SU-DHL-6 (cell line): ENCODE results near the gene HAGH.

Experiments
- H2AFZ ChIP-seq: fragments of 200-600 bp; sonication (generic); 2 replicates; pipeline ENCODE4 v1.6.1; 2014; ENCODE audit warnings: low read depth, mild to moderate bottlenecking, moderate library complexity, mixed read lengths, antibody characterized with exemption, low read length; ENCODE audit not compliant: severe bottlenecking
- H3F3A ChIP-seq: fragments of 200-600 bp; shearing (Covaris generic); 2 replicates; pipeline ENCODE4 v1.6.0; 2016; ENCODE audit warnings: antibody characterized with exemption, mild to moderate bottlenecking; ENCODE audit not compliant: insufficient read depth
- H3K27ac ChIP-seq: fragments of 200-600 bp; sonication (generic); 2 replicates; pipeline ENCODE4 v1.5.1; 2016; ENCODE audit warnings: low read depth, mild to moderate bottlenecking, low read length, moderate library complexity, mixed read lengths
- H3K27me3 ChIP-seq: fragments of 200-600 bp; sonication (generic), shearing (Covaris generic); 2 replicates; pipeline ENCODE4 v1.6.0; 2014; ENCODE audit warnings: mild to moderate bottlenecking, low read length
- H3K36me3 ChIP-seq: fragments of 200-600 bp; sonication (generic); 2 replicates; pipeline ENCODE4 v1.6.1; 2014; ENCODE audit warnings: mild to moderate bottlenecking, low read length, mixed read lengths
- H3K4me2 ChIP-seq: fragments of 300-600, 200-600 bp; shearing (Covaris generic), sonication (generic); 2 replicates; pipeline ENCODE4 v1.6.0; 2014; ENCODE audit warnings: low read length, low read depth, mild to moderate bottlenecking; ENCODE audit not compliant: poor library complexity, severe bottlenecking
- H3K4me3 ChIP-seq: fragments of 200-600 bp; sonication (generic); 2 replicates; pipeline ENCODE4 v1.5.1; 2014; ENCODE audit warnings: antibody characterized with exemption, low read length, mild to moderate bottlenecking, mixed read lengths; ENCODE audit not compliant: insufficient read depth, poor library complexity, severe bottlenecking
- H3K79me2 ChIP-seq: fragments of 200-600 bp; sonication (generic); 2 replicates; pipeline ENCODE4 v1.6.1; 2014; ENCODE audit warnings: mild to moderate bottlenecking, low read length, moderate library complexity; ENCODE audit not compliant: insufficient read depth
- H3K9ac ChIP-seq: fragments of 200-600 bp; sonication (generic); 2 replicates; pipeline ENCODE4 v1.7.0; 2014; ENCODE audit warnings: mild to moderate bottlenecking, low read length
- H3K9me2 ChIP-seq: fragments of 200-600 bp; sonication (generic); replicated peaks from 2 replicates; pipeline ENCODE4 v1.6.1; 2014; ENCODE audit warnings: low read length; ENCODE audit not compliant: insufficient read depth
- H3K9me3 ChIP-seq: fragments of 200-600 bp; sonication (generic); 2 replicates; pipeline ENCODE4 v1.6.1; 2014; ENCODE audit warnings: low read length, mixed read lengths; ENCODE audit not compliant: insufficient read depth
- H4K20me1 ChIP-seq: fragments of 200-600 bp; sonication (generic); 2 replicates; pipeline ENCODE4 v1.6.1; 2014; ENCODE audit warnings: low read depth, mild to moderate bottlenecking, antibody characterized with exemption, low read length, moderate library complexity, mixed read lengths
- CTCF ChIP-seq: fragments of 200-600 bp; sonication (generic); IDR thresholded peaks from one replicate; pipeline ENCODE4 v1.5.1; 2017; ENCODE audit warnings: antibody characterized with exemption, mild to moderate bottlenecking, low read length, moderate library complexity; ENCODE audit not compliant: insufficient read depth, poor library complexity, severe bottlenecking
- EZH2phosphoT487 ChIP-seq: fragments of 200-600 bp; sonication (generic), shearing (Covaris generic); conservative IDR thresholded peaks from 2 replicates; pipeline ENCODE4 v1.6.1; 2018; ENCODE audit warnings: mild to moderate bottlenecking, antibody characterized with exemption, low read length, moderate library complexity, mixed read lengths

Gene HAGH

DNA sequence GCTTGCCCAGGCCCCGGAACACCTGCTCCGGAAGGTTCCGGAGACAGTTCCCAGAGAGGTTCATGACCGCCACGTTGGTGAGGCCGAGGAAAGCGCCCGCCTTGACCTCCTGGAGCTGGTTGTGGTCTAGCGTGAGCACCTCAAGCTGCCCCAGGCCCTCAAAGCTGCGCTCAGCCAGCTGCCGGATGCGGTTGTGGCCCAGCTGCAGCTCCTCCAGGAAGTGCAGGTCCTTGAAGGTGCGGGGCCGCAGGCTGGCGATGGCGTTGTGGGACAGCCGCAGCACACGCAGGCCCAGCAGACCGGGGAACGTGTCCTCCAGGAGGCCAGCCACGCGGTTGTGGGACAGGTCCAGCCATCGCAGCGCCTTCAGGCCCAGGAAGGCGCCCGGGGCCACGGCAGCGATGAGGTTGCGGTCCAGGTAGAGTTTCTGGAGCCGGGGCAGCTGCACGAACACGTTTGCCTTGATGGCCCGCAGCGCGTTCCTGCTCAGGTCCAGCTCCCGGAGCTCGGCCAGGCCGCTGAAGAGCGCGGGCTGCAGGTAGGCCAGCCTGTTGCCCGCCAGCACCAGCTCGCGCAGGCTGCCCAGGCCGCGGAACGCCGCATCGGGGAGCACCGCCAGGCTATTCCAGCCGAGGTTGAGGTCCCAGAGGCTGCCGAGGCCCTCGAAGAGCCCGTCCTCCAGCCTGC, 35.2 kb downstream of the HAGH start:
- no peaks in the 10 kb centered on the region for H3K27me3 ChIP-seq
- no peak overlapping the region for H3K9ac ChIP-seq
- no peaks in the 10 kb centered on the region for H3K36me3 ChIP-seq
- H3F3A ChIP-seq: no peaks in the 10 kb centered on the region
- no peak overlapping the region for H3K4me2 ChIP-seq
- H3K9me2 ChIP-seq: no peaks in the 10 kb centered on the region
- H4K20me1 ChIP-seq: no peaks in the 10 kb centered on the region
- no peak overlapping the region for H3K27ac ChIP-seq
- no peak for TF ChIP-seq EZH2phosphoT487
- no peak for TF ChIP-seq CTCF
- H3K9me3 ChIP-seq: no peaks in the 10 kb centered on the region
- peaks cover 4% of the 10 kb centered on the region for H3K79me2 ChIP-seq
- H3K4me3 ChIP-seq: no peak overlapping the region
- H2AFZ ChIP-seq: no peak overlapping the region

DNA sequence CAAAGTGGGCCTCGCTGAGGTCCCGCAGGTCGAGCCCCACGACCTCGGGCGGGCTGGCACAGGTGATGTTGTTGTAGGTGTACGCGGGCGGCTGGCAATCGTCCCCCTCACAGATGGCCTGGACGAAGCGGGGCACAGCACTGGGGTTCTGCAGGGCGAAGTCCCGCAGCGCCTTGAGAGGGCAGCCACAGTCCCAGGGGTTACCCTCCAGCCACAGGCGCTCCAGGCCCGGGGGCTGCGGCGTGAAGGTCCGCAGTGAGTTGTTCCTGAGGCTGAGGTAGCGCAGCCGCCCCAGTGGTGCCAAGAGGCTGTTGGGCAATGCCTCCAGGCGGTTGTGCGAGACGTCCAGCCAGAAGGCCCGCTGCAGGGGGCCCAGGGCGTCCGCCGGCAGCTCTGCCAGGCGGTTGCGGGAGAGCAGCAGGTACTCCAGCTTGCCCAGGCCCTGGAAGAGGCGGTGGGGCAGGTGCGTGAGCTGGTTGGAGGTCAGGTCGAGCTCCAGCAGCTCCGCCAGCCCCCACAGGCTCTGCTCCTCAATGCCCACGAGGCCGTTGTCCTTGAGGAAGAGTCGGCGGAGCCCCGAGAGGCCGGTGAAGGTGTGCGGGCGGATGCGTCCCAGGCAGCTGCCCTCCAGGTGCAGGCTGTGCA, 35.9 kb downstream of the HAGH start:
- Histone ChIP-seq H3K36me3 (no peaks in the 10 kb centered on the region), H3K4me2 (no peak overlapping the region), H3K9me2 (no peaks in the 10 kb centered on the region), H3F3A (no peaks in the 10 kb centered on the region), H3K9me3 (no peaks in the 10 kb centered on the region), H4K20me1 (no peaks in the 10 kb centered on the region), H2AFZ (no peak overlapping the region), H3K27me3 (no peaks in the 10 kb centered on the region), H3K9ac (no peak overlapping the region), H3K4me3 (no peak overlapping the region), H3K79me2 (peaks cover 7% of the 10 kb centered on the region), H3K27ac (no peak overlapping the region)
- TF ChIP-seq EZH2phosphoT487: no peak
- TF ChIP-seq CTCF: no peak

- Histone ChIP-seq H3K27me3 (no peaks in the 10 kb centered on the region), H3K27ac (no peak overlapping the region), H4K20me1 (no peaks in the 10 kb centered on the region), H2AFZ (no peak overlapping the region), H3K9me2 (no peaks in the 10 kb centered on the region), H3F3A (no peaks in the 10 kb centered on the region), H3K4me2 (no peak overlapping the region), H3K9me3 (no peaks in the 10 kb centered on the region), H3K4me3 (no peak overlapping the region), H3K9ac (no peak overlapping the region), H3K36me3 (no peaks in the 10 kb centered on the region), H3K79me2 (peaks cover 12% of the 10 kb centered on the region)
- no peak for TF ChIP-seq EZH2phosphoT487
- TF ChIP-seq CTCF: no peak
Observed at GRCh38 chr16:1790261-1790610, 36.4 kb downstream of the HAGH start.
